Mesodermal cell (in vitro differentiated cells): ENCODE results near the gene DNAJC4.

Experiments
- H3K27ac ChIP-seq: 2 replicates; pipeline ENCODE4 v1.7.0; 2013; ENCODE audit warnings: mild to moderate bottlenecking, low read depth, low read length, moderate library complexity; ENCODE audit not compliant: severe bottlenecking
- H3K36me3 ChIP-seq: 2 replicates; pipeline ENCODE4 v1.7.1; 2013; ENCODE audit warnings: mild to moderate bottlenecking, low read length, moderate library complexity; ENCODE audit not compliant: control insufficient read depth, insufficient read depth
- H3K4me1 ChIP-seq: one replicate; pipeline ENCODE4 v1.7.1; 2013; ENCODE audit warnings: mild to moderate bottlenecking, low read length; ENCODE audit not compliant: insufficient read depth, control insufficient read depth, poor library complexity, severe bottlenecking
- H3K4me3 ChIP-seq: 2 replicates; pipeline ENCODE4 v1.7.0; 2013; ENCODE audit warnings: low read length, control low read depth, mild to moderate bottlenecking; ENCODE audit not compliant: insufficient read depth, poor library complexity, severe bottlenecking; ENCODE audit errors: extremely low read depth
- H3K9me3 ChIP-seq: 2 replicates; pipeline ENCODE4 v1.7.1; 2013; ENCODE audit warnings: mild to moderate bottlenecking, low read length, moderate library complexity; ENCODE audit not compliant: control insufficient read depth
- WGBS, 2 experiments: methylation state at CpG; one replicate each; pipeline ENCODE4 v1.1.5; 2013; ENCODE audit warnings: missing lambda C conversion rate in 2 of 2; ENCODE audit not compliant: insufficient coverage in 2 of 2; 5-methylcytosine and 5-hydroxymethylcytosine counted together

DNAJC4 gene

DNA sequence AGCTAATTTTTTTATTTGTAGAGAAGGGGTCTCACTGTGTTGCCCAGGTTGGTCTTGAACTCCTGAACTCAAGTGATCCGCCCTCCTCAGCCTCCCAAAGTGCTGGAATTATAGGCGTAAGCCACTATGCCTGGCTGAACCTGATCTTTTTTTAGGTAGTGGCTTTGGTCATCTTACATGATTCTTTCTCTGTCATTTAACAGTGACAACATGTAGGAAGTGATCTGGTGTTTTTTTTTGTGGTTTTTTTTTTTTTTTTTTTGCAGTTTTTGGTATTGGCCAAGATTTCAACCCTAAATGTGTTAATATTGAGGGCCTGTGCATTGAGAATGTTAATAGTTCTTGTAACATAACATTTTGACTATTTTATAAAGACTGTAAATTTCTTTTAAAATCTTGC, 31.8 kb upstream of the DNAJC4 start:
- peaks cover 4% of the 10 kb centered on the region for H3K4me1 ChIP-seq
- H3K36me3 ChIP-seq, result peaks cover 100% of the 10 kb centered on the region
- no peak overlapping the region for H3K27ac ChIP-seq
- no peaks in the 10 kb centered on the region for H3K9me3 ChIP-seq
- WGBS, 2 experiments, result 100% methylated on average over 2 of the region's 2 CpGs; no CpG with 5 or more reads in 1 of the 2 experiments
- no peak overlapping the region for H3K4me3 ChIP-seq

DNA sequence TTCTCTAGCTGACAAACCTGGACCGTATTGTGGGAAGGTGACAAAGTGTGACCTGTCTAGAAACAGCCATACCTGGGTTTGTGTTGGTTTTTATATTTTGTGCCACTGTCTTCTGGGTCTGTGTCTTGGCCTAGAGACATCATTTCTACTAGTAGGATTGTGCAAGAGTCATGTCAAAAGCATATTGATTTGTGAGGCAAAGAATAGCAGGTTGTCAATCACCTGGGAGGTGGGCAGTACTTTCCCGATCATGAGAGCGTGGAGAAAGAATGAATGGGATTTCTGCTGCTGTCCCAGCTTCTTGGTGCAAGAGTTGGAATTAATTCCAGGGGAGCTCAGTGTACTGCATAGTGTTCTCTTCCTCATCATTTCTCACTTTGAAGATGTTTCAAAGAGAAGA, 28.8 kb upstream of the DNAJC4 start:
- WGBS, 2 experiments, result 93 to 97% methylated on average over 3 of the region's 3 CpGs
- peaks cover 97% of the 10 kb centered on the region for H3K36me3 ChIP-seq

DNA sequence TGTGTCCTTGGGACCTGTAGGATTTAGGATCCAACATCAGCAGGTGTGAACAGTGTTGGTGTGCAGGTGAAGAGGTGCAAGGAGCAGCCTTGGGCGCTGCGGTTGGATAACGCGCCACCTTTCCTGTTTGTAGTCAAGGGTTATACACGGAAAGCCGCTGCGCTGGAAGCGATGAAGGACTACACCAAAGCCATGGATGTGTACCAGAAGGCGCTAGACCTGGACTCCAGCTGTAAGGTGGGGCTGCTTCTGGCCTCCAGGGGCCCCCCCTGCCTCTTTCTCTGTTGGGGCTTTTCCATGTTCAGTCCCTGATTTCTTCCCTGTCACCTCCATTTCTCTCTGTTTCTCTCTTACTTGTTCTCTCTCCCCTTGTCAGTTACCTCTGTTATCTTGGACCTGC, 27.4 kb upstream of the DNAJC4 start:
- no peak overlapping the region for H3K27ac ChIP-seq
- no peak overlapping the region for H3K4me3 ChIP-seq
- peaks cover 87% of the 10 kb centered on the region for H3K36me3 ChIP-seq
- no peaks in the 10 kb centered on the region for H3K9me3 ChIP-seq
- peaks cover 25% of the 10 kb centered on the region for H3K4me1 ChIP-seq
- 84 to 97% methylated on average over 5 to 9 of the region's 9 CpGs for WGBS, 2 experiments

More for the DNA sequence above, 28.8 kb upstream of the DNAJC4 start:
- peaks cover 10% of the 10 kb centered on the region for H3K4me1 ChIP-seq
- no peaks in the 10 kb centered on the region for H3K9me3 ChIP-seq
- no peak overlapping the region for H3K4me3 ChIP-seq
- H3K27ac ChIP-seq, result no peak overlapping the region

DNA sequence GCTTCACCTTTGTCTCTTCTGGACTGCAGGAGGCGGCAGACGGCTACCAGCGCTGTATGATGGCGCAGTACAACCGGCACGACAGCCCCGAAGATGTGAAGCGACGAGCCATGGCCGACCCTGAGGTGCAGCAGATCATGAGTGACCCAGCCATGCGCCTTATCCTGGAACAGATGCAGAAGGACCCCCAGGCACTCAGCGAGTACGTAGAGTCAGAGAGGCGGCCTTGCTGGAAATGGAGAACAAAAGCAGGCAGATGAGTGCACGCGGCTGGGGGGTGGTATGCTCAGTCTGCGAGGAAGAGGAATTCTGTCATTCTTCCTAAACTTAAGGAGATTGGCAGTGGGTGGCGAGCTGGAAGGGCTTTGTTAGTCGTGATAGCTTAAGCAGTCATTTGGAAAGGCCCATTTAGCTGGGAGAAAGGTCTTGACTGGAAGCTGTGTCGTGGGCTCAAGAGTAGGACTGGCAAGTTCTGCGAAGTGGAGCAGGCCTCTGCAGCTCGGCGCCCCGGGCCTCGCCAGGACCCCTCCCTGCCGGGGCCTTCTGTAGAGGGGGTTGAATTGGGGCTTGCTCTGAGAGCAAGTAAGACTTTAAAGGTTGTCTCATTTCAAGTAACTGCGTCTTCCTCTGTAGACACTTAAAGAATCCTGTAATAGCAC, 26.8 kb upstream of the DNAJC4 start:
- Histone ChIP-seq H3K4me3 (no peak overlapping the region), H3K4me1 (peaks cover 29% of the 10 kb centered on the region), H3K27ac (no peak overlapping the region), H3K36me3 (peaks cover 86% of the 10 kb centered on the region), H3K9me3 (no peaks in the 10 kb centered on the region)
- 94 to 97% methylated on average over 22 to 26 of the region's 27 CpGs for WGBS, 2 experiments

DNA sequence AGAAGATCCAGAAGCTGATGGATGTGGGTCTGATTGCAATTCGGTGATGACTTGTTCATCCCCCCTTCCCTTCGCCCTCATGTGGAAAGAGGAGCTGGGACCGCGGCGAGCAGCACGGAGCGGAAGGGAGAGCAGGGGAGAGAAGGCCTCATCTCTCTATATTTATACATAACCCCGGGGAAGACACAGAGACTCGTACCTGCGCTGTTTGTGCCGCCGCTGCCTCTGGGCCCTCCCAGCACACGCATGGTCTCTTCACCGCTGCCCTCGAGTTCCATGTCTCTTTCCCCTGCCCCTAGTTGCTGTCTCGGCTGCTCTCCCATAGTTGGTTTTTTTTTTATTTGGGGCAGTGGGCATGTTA, 26.3 kb upstream of the DNAJC4 start:
- H3K36me3 ChIP-seq, result peaks cover 81% of the 10 kb centered on the region
- no peak overlapping the region for H3K4me3 ChIP-seq
- H3K27ac ChIP-seq, result no peak overlapping the region
- no peaks in the 10 kb centered on the region for H3K9me3 ChIP-seq
- WGBS, 2 experiments, result 97 to 100% methylated on average over 4 to 10 of the region's 16 CpGs
- H3K4me1 ChIP-seq, result peaks cover 29% of the 10 kb centered on the region

DNA sequence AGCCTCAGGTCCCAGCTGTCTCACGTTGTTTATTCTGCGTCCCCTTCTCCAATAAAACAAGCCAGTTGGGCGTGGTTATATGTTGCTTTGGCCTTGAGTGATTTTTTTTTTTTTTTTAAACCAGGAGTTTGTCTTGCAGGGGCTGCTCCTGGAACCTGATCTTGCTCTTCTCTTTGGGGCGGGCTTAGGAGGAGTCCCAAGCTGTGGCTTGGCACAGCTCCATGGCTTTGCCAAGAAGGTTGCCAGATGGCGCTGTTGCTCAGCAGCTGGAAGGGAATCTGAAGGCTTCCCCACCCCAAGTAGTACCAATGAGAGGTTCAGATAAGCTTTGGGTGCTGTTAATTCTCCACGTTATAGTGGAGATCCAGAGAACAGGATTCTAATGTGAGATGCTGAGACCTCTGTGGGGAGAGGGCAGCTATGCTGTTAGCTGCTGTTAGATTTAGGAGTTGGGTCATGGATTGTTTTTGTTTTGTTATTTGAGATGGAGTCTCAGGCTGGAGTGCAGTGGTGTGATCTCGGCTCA, 25.8 kb upstream of the DNAJC4 start:
- no peak overlapping the region for H3K27ac ChIP-seq
- H3K36me3 ChIP-seq, result peaks cover 77% of the 10 kb centered on the region
- WGBS, 2 experiments, result 76 to 91% methylated on average over 3 to 4 of the region's 7 CpGs
- peaks cover 29% of the 10 kb centered on the region for H3K4me1 ChIP-seq
- H3K9me3 ChIP-seq, result no peaks in the 10 kb centered on the region
- no peak overlapping the region for H3K4me3 ChIP-seq

DNA sequence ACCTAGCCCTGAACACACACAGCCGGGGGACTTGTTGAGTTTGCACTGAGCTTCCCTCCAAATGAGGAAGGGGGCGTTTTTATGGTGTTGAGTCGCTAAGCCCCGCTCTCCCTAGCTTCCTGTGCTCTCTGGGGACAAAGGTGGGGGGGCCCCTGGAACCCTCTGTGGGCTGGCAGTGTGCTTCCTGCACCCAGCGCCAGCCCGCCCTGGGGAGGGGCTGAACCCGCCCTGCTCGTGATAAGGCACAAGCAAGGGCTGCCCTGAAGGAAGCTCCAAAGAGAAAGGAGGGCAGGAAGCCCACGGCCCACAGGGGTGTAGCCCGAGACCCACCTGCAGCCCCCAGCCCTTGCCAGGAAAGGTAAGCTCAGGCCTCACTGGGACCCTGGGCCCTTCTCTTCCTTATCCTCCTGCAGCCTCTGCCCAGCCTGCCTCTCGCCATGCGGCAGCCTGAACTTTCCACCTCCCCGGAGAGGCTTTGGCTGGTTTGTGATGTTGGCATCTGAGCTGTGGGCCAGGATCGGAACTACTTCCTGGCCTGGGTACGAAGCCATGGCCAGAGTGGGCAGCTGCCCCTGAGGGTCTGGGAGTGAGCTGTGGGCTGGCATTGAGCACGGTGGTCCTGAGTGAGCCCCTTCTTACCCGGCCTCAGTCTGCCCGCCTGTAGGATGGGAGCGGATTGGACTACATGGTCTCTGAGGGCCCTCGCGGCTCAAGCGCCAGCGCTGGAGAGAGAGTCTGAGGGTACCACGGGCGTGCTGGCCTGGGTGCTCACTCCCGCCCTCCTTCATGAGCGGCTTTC, 23.7 kb upstream of the DNAJC4 start, which contains the start of gene FERMT3:
Gene FERMT3, plus strand, starts transcription at position 265 of the 799 bp plus-strand sequence. CDS start 644 bp downstream, outside the sequence.
- no peaks in the 10 kb centered on the region for H3K9me3 ChIP-seq
- peak within 1 kb of the TSS; percentile 83 for H3K27ac ChIP-seq
- H3K36me3 ChIP-seq, result peaks cover 56% of the 10 kb centered on the region
- no peak within 1 kb of the TSS for H3K4me3 ChIP-seq
- peaks cover 29% of the 10 kb centered on the region for H3K4me1 ChIP-seq
- 92 to 94% methylated on average over 25 to 26 of the region's 27 CpGs for WGBS, 2 experiments

DNA sequence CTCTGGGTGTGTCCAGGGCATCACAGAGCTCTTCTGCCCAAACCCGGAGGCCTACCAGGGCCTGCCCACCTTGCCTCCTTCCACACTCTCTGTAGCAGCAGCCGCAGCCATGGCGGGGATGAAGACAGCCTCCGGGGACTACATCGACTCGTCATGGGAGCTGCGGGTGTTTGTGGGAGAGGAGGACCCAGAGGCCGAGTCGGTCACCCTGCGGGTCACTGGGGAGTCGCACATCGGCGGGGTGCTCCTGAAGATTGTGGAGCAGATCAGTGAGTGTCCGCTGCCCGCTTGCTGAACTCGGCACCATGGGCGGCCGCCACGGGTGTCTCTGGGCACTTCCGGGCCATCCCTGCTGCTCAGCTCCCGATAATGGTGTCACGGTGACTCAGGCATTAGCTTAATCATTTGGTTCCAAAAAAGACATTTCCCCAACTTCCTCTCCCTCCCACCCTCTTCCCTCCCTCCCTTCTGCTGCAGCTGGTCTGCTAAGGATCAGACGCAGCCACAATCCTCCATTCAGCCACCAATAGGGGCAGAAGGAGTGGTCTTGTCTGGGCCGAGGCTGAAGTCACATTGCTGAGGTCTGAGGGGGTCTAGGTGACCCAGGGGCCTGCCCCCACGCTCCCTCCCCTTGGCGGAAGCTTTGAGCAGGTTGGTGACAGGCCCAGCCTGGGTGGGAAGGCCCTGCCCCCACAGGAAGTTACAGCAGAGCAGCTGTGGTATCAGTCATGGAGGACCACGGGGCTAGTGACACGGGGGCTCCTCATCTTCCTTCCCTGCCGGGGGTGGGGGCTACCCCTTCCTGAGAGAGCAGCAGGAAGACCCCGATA, 22.9 kb upstream of the DNAJC4 start:
- no peaks in the 10 kb centered on the region for H3K9me3 ChIP-seq
- peak overlapping the region; percentile 83 for H3K27ac ChIP-seq
- peaks cover 29% of the 10 kb centered on the region for H3K4me1 ChIP-seq
- 80 to 92% methylated on average over 24 to 28 of the region's 30 CpGs for WGBS, 2 experiments
- H3K36me3 ChIP-seq, result peaks cover 56% of the 10 kb centered on the region
- no peak overlapping the region for H3K4me3 ChIP-seq

DNA sequence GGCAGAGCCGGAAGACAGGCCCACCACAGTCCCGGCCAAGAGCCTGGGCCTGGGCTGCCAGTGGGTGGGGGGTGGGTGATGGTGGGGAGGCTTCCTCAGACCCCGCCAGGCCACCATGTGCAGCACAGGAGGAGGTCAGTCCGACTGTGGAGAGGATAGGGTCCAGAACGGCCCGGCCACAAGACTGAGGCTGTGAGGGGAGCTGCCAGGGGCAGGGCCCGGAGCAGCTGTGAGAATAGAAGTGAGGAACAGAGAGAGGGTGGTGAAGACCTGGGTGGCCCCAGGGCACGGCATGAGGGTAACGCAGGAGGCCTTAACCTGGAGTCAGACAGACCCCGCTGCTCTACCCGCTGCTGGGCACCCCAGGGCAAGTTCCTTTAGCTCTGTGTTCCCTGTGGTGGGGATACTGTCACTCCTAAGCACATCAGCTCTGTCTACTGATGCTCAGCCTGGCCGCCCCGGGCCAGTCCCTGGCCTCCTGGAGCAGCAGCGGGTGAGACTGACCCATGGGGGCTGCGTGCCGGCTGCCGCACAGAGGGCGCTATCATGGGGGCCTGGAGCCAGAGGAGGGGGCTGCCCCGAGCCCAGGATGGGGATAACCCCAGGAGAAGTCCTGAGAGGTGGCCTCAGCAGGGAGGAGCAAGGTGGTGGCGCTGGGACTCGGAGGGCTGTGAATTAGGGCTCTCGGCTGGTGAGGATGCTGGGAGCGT, 22.1 kb upstream of the DNAJC4 start:
- WGBS, 2 experiments, result 94 to 96% methylated on average over 20 of the region's 23 CpGs
- Histone ChIP-seq H3K4me3 (no peak overlapping the region), H3K27ac (peak overlapping the region; percentile 83), H3K4me1 (peaks cover 27% of the 10 kb centered on the region), H3K9me3 (no peaks in the 10 kb centered on the region), H3K36me3 (peaks cover 51% of the 10 kb centered on the region)
